Small intestine (tissue), 7 donors: ENCODE results near the gene OR2A14. TPM values are rescaled to one million over a fixed set of nuclear protein-coding genes. Genes with fewer than 3 reads are reported as not detected.

Experiments
- DNase-seq, 2 donors: peaks; one replicate each; pipeline versions ENCODE4 v3.0.0 to v3.0.0-alpha.2; 2013
- FAIRE-seq: peaks from 2 replicates; lab custom pipeline; 2012; peaks lifted over from hg19 to GRCh38; lab: Jason Lieb, UNC
- H3K27ac ChIP-seq, 3 donors: one replicate each; pipeline ENCODE4 v1.5.1; 2013; ENCODE audit warnings: low read length in 2 of 3, mild to moderate bottlenecking in 2 of 3, control low read depth in 1 of 3, inconsistent platforms in 1 of 3, low read depth in 1 of 3, moderate library complexity in 1 of 3
- H3K27me3 ChIP-seq, 3 donors: one replicate each; pipeline ENCODE4 v1.6.1; 2013; ENCODE audit warnings: low read length in 3 of 3, inconsistent platforms in 1 of 3; ENCODE audit not compliant: control insufficient read depth in 3 of 3, insufficient read depth in 3 of 3
- H3K36me3 ChIP-seq, 3 donors: one replicate each; pipeline ENCODE4 v1.6.1; 2013; ENCODE audit warnings: low read length in 3 of 3, inconsistent platforms in 1 of 3, low read depth in 1 of 3, mild to moderate bottlenecking in 1 of 3, moderate library complexity in 1 of 3; ENCODE audit not compliant: control insufficient read depth in 3 of 3, insufficient read depth in 2 of 3
- H3K4me1 ChIP-seq, 3 donors: one replicate each; pipeline ENCODE4 v1.6.1; 2013; ENCODE audit warnings: low read length in 2 of 3, inconsistent platforms in 1 of 3, low read depth in 1 of 3, mild to moderate bottlenecking in 1 of 3, moderate library complexity in 1 of 3; ENCODE audit not compliant: control insufficient read depth in 3 of 3, insufficient read depth in 2 of 3
- H3K4me3 ChIP-seq, 3 donors: one replicate each; pipeline ENCODE4 v1.5.1; 2013; ENCODE audit warnings: low read length in 3 of 3, control low read depth in 1 of 3, inconsistent platforms in 1 of 3, low read depth in 1 of 3, mild to moderate bottlenecking in 1 of 3, moderate library complexity in 1 of 3
- H3K9me3 ChIP-seq, 2 donors: one replicate each; pipeline ENCODE4 v1.6.1; 2013; ENCODE audit warnings: low read depth in 1 of 2, low read length in 1 of 2; ENCODE audit not compliant: control insufficient read depth in 2 of 2, insufficient read depth in 1 of 2
- WGBS, 3 donors: extraction: QIAGEN DNeasy Blood & Tissue Kit; methylation state at CpG; one replicate each; pipeline ENCODE4 v1.1.7; 2013; 5-methylcytosine and 5-hydroxymethylcytosine counted together
- polyA plus RNA-seq, 4 donors: library from polyadenylated mRNA; stranded (reverse) in 3 of 4; unstranded in 1 of 4; fragments of 200-250 nt in 3 of 4; fragments of 120-200 nt in 1 of 4; gene quantifications; one replicate each; pipeline versions ENCODE4 v1.2.1 to v1.2.3, GENCODE V29; 2013
- donor health status: healthy with polysubstance abuse.
- donor health status: control.
- donor health status: control.
- donor health status: Bipolar disorder and iron deficiency.
- donor health status: healthy.

Gene OR2A14
- polyA plus RNA-seq, 4 donors, result 0.07 TPM; not detected in 3

DNA sequence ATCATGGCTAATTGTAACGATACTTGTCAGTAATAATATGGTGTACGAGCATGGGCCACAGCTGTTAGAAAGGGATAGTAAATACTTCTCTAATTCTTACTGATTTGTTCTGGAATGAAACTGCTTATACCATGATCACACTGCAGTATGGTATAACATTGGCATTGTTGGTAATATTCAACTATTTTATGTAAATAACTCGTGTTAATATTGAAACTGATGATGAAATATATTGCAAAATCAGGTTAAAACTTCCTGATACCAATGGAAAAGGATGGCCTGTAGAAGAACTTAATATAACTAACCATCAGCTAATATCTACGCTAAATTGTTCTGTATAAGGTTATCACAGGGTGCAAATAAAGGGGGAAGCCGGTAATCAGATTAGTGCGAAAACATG is 10.3 kb downstream of the OR2A14 start:
- H3K27ac ChIP-seq, result no peak overlapping the region
- H3K4me3 ChIP-seq, result no peak overlapping the region
- peaks cover 0 to 3% (median 0%) of the 10 kb centered on the region in 3 donors for H3K27me3 ChIP-seq
- H3K4me1 ChIP-seq, result no peaks in the 10 kb centered on the region
- no peaks in the 10 kb centered on the region for H3K36me3 ChIP-seq
- H3K9me3 ChIP-seq, result no peaks in the 10 kb centered on the region
- 77 to 87% (median 77%) methylated on average over 6 of the region's 6 CpGs for WGBS, 3 donors
- no peak for FAIRE-seq
- peak in 1 of 2 donors; percentile 6 for DNase-seq

GRCh38 chr7:144134116-144134515 is 11.1 kb downstream of the OR2A14 start:
- Histone ChIP-seq H3K36me3 (no peaks in the 10 kb centered on the region), H3K4me1 (no peaks in the 10 kb centered on the region), H3K9me3 (no peaks in the 10 kb centered on the region), H3K4me3 (no peak overlapping the region), H3K27ac (no peak overlapping the region), H3K27me3 (peaks cover 0 to 3% (median 0%) of the 10 kb centered on the region in 3 donors)
- DNase-seq, result no peak
- 40 to 72% (median 56%) methylated on average over 1 of the region's 1 CpG for WGBS, 3 donors
- FAIRE-seq, result no peak

DNA sequence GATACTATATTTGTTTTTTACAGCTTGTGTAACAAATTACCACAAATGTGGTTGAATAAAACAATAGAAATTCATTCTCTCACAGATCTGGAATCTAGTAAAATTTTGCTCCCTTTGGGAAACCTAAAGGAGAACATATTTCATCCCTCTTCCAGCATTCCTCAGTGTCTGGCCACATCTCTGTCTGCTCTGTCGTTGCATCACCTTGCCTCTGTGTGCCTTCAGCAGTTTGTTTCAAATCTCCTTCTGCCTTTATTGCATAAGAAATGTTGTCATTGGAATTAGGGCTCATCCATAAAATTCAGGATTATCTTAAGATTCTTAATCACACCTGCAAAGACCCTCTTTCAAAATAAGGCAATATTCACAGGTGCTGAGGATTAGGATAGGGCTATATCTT is 14.5 kb downstream of the OR2A14 start:
- H3K4me3 ChIP-seq, result no peak overlapping the region
- FAIRE-seq (no peak), DNase-seq (no peak)
- no peak overlapping the region for H3K27ac ChIP-seq
- no peaks in the 10 kb centered on the region for H3K36me3 ChIP-seq
- H3K4me1 ChIP-seq, result no peaks in the 10 kb centered on the region
- 45 to 60% (median 48%) methylated on average over 1 of the region's 1 CpG for WGBS, 3 donors
- H3K27me3 ChIP-seq, result no peaks in the 10 kb centered on the region
- no peaks in the 10 kb centered on the region for H3K9me3 ChIP-seq

- no peak for FAIRE-seq
- no peak overlapping the region for H3K4me3 ChIP-seq
- H3K36me3 ChIP-seq, result no peaks in the 10 kb centered on the region
- peaks cover 0 to 15% of the 10 kb centered on the region in 2 donors for H3K9me3 ChIP-seq
- no peaks in the 10 kb centered on the region for H3K27me3 ChIP-seq
- 80 to 91% (median 85%) methylated on average over 3 of the region's 3 CpGs for WGBS, 3 donors
- H3K4me1 ChIP-seq, result no peaks in the 10 kb centered on the region
- no peak overlapping the region for H3K27ac ChIP-seq
- no peak for DNase-seq
Measured at GRCh38 chr7:144142187-144142586, 19.2 kb downstream of the OR2A14 start.

DNA sequence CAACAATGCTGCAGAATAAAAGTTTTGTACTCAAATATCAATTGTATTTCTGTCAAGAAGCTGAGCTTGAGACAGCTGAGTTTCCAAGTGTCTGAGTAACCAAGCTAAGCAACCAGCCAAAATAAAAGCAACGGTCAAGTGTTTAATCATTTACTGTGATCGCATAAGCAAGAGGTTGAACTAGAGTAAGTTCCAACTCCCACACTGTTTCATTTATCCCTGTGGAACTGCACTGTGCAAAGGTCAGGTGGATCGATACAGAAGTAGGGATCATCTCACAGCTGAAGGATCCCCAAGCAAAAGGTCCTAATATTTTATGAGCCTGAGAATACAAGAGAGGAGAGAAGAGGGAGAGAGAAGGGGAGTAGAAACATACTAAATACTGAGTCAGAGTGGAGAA is 21.4 kb downstream of the OR2A14 start:
- no peaks in the 10 kb centered on the region for H3K4me1 ChIP-seq
- peak in 1 of 2 donors; percentile 4 for DNase-seq
- H3K27ac ChIP-seq, result no peak overlapping the region
- no peaks in the 10 kb centered on the region for H3K27me3 ChIP-seq
- no peak for FAIRE-seq
- no peak overlapping the region for H3K4me3 ChIP-seq
- peaks cover 0 to 22% of the 10 kb centered on the region in 2 donors for H3K9me3 ChIP-seq
- H3K36me3 ChIP-seq, result no peaks in the 10 kb centered on the region
- WGBS, 3 donors, result 59 to 87% (median 85%) methylated on average over 3 of the region's 3 CpGs

DNA sequence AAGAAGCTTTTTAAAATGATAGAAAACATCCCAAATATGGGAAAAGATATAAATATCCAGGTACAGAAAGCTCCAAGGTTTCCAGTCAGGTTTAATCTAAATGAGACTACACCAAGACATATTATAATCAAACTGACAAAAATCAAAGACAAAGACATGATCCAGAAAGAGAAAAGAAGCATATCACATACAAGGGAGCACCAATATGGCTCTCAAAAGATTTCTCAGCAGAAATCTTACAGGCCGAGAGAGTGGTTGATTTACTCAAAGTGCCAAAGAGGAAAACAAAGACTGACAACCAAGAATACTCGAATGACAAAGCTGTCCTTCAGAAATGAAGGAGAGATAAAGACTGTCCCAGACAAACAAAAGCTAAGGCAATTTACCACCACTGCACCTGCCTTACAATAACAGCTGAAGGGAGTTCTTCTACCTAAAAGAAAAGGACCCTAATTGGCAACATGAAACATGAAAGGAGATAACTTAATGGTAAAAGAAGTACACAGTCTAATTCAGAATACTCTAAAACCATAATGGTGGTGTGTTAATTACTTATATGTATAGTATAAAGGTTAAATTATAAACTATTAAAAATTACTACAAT is 25.4 kb downstream of the OR2A14 start:
- WGBS, 3 donors, result 70 to 84% (median 71%) methylated on average over 2 of the region's 2 CpGs
- Histone ChIP-seq H3K27me3 (no peaks in the 10 kb centered on the region), H3K9me3 (peaks cover 0 to 19% of the 10 kb centered on the region in 2 donors), H3K36me3 (no peaks in the 10 kb centered on the region), H3K4me3 (no peak overlapping the region), H3K4me1 (no peaks in the 10 kb centered on the region), H3K27ac (no peak overlapping the region)
- no peak for FAIRE-seq
- DNase-seq, result no peak

- Histone ChIP-seq H3K4me1 (no peaks in the 10 kb centered on the region), H3K9me3 (no peaks in the 10 kb centered on the region), H3K36me3 (no peaks in the 10 kb centered on the region), H3K27ac (no peak overlapping the region), H3K4me3 (no peak overlapping the region), H3K27me3 (no peaks in the 10 kb centered on the region)
- FAIRE-seq (no peak), DNase-seq (no peak)
- WGBS, 3 donors, result 75 to 89% (median 80%) methylated on average over 1 of the region's 1 CpG
Measured at GRCh38 chr7:144158861-144159260, 35.9 kb downstream of the OR2A14 start.

- Histone ChIP-seq H3K9me3 (no peaks in the 10 kb centered on the region), H3K4me3 (no peak overlapping the region), H3K4me1 (no peaks in the 10 kb centered on the region), H3K27ac (no peak overlapping the region), H3K27me3 (no peaks in the 10 kb centered on the region), H3K36me3 (no peaks in the 10 kb centered on the region)
- WGBS, 3 donors, result 64 to 84% (median 75%) methylated on average over 2 of the region's 2 CpGs
- DNase-seq, result no peak
- no peak for FAIRE-seq
Measured at GRCh38 chr7:144164784-144165183, 41.8 kb downstream of the OR2A14 start.
